Loucy (cell line): ENCODE measurements around the gene FAAH.
A peak's percentile ranks its signal among the peaks of the same experiment; 100 is the strongest.

ENCODE experiments used
- EZH2phosphoT487 ChIP-seq: fragments of 200-600 bp; IDR thresholded peaks from 2 replicates; pipeline ENCODE4 v1.6.1; 2018; ENCODE audit warnings: antibody characterized with exemption, mild to moderate bottlenecking, moderate library complexity, borderline replicate concordance
- TF ChIP-seq, protein P1 (sequence below): fragments of 200-600 bp; sonication (generic); conservative IDR thresholded peaks from 2 replicates; pipeline ENCODE4 v1.5.1; 2014; ENCODE audit warnings: mild to moderate bottlenecking, antibody characterized with exemption, low read length

DNA sequence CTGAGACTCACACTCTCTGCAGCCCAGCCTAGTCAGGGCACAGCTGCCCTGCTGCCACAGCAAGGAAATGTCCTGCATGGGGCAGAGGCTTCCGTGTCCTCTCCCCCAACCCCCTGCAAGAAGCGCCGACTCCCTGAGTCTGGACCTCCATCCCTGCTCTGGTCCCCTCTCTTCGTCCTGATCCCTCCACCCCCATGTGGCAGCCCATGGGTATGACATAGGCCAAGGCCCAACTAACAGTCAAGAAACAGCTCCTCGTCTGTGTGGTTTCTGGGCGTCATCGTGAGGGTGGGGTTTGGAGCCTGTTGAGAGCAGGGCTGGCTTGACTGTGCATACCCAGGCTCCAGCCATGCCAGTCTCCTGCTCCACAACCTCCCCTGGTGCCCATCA, 19.5 kb downstream of the FAAH start:
- TF ChIP-seq, protein P1, sequence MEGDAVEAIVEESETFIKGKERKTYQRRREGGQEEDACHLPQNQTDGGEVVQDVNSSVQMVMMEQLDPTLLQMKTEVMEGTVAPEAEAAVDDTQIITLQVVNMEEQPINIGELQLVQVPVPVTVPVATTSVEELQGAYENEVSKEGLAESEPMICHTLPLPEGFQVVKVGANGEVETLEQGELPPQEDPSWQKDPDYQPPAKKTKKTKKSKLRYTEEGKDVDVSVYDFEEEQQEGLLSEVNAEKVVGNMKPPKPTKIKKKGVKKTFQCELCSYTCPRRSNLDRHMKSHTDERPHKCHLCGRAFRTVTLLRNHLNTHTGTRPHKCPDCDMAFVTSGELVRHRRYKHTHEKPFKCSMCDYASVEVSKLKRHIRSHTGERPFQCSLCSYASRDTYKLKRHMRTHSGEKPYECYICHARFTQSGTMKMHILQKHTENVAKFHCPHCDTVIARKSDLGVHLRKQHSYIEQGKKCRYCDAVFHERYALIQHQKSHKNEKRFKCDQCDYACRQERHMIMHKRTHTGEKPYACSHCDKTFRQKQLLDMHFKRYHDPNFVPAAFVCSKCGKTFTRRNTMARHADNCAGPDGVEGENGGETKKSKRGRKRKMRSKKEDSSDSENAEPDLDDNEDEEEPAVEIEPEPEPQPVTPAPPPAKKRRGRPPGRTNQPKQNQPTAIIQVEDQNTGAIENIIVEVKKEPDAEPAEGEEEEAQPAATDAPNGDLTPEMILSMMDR, result peak; percentile 49
- TF ChIP-seq EZH2phosphoT487, result no peak
